Osteocyte (in vitro differentiated cells): ENCODE results near the gene MGLL. TPM values are rescaled to one million over a fixed set of nuclear protein-coding genes. Genes with fewer than 3 reads are reported as not detected.
"Not testable (repeated sequence)": the region's sequence is repeated elsewhere in the genome, so short reads cannot be mapped to it uniquely, and the experiment has no call there.

Experiments
- DNase-seq: peaks from one replicate; pipeline ENCODE4 v3.0.0; 2021; ENCODE audit warnings: mixed read lengths; ENCODE audit not compliant: unreplicated experiment; ENCODE audit errors: extremely low spot score
- H3K27ac Mint-ChIP-seq: one replicate; pipeline ENCODE4 v1.8.0; 2021; ENCODE audit warnings: mild to moderate bottlenecking, mixed read lengths; ENCODE audit not compliant: unreplicated experiment
- H3K27me3 Mint-ChIP-seq: one replicate; pipeline ENCODE4 v1.8.0; 2021; ENCODE audit warnings: mixed read lengths; ENCODE audit not compliant: unreplicated experiment
- H3K36me3 Mint-ChIP-seq: one replicate; pipeline ENCODE4 v1.8.0; 2021; ENCODE audit warnings: mixed read lengths; ENCODE audit not compliant: unreplicated experiment
- H3K4me1 Mint-ChIP-seq: one replicate; pipeline ENCODE4 v1.8.0; 2021; ENCODE audit warnings: mixed read lengths; ENCODE audit not compliant: unreplicated experiment
- H3K4me3 Mint-ChIP-seq: one replicate; pipeline ENCODE4 v1.8.0; 2021; ENCODE audit warnings: mild to moderate bottlenecking, moderate library complexity, mixed read lengths; ENCODE audit not compliant: unreplicated experiment
- H3K9me3 Mint-ChIP-seq: one replicate; pipeline ENCODE4 v1.8.0; 2021; ENCODE audit warnings: mixed read lengths; ENCODE audit not compliant: unreplicated experiment
- CTCF ChIP-seq: fragments of 200-600 bp; sonication (generic); IDR thresholded peaks from 2 replicates; pipeline ENCODE4 v1.5.0; 2021; ENCODE audit warnings: antibody characterized with exemption, mild to moderate bottlenecking, moderate library complexity
- total RNA-seq: library from RNA; stranded (reverse); gene quantifications from 2 replicates; pipeline ENCODE4 v1.2.1, GENCODE V29; 2021

The MGLL gene
- total RNA-seq, 1 donor from 2014 or later, result 112 TPM

GRCh38 chr3:127706785-127707351 lies 115.4 kb downstream of the MGLL start:
- Mint-ChIP-seq H3K9me3 (peaks cover 7% of the 10 kb centered on the region), H3K4me3 (no peak overlapping the region), H3K4me1 (peaks cover 48% of the 10 kb centered on the region), H3K36me3 (peaks cover 30% of the 10 kb centered on the region), H3K27ac (peak overlapping the region; percentile 70), H3K27me3 (no peaks in the 10 kb centered on the region)
- DNase-seq, result no peak
- no peak for TF ChIP-seq CTCF

- no peak for DNase-seq
- Mint-ChIP-seq H3K27ac (peak overlapping the region; percentile 70), H3K9me3 (peaks cover 7% of the 10 kb centered on the region), H3K36me3 (peaks cover 34% of the 10 kb centered on the region), H3K4me3 (no peak overlapping the region), H3K4me1 (peaks cover 51% of the 10 kb centered on the region), H3K27me3 (no peaks in the 10 kb centered on the region)
- TF ChIP-seq CTCF, result no peak
Observed at GRCh38 chr3:127706312-127706711, 116.0 kb downstream of the MGLL start.

GRCh38 chr3:127704840-127705239 lies 117.5 kb downstream of the MGLL start:
- not testable (repeated sequence) for H3K9me3 Mint-ChIP-seq, H3K27ac Mint-ChIP-seq, DNase-seq, H3K27me3 Mint-ChIP-seq, H3K4me3 Mint-ChIP-seq
- Mint-ChIP-seq H3K4me1 (peaks cover 53% of the 10 kb centered on the region), H3K36me3 (peaks cover 31% of the 10 kb centered on the region)

- Mint-ChIP-seq H3K27ac (peak overlapping the region; percentile 18), H3K4me3 (no peak overlapping the region), H3K9me3 (peaks cover 7% of the 10 kb centered on the region), H3K27me3 (no peaks in the 10 kb centered on the region), H3K36me3 (peaks cover 31% of the 10 kb centered on the region), H3K4me1 (peaks cover 61% of the 10 kb centered on the region)
- DNase-seq, result no peak
- TF ChIP-seq CTCF, result no peak
Observed at GRCh38 chr3:127702151-127702578, 120.2 kb downstream of the MGLL start.

GRCh38 chr3:127701280-127701911 lies 120.9 kb downstream of the MGLL start:
- Mint-ChIP-seq H3K27ac (peak overlapping the region; percentile 34), H3K9me3 (peaks cover 7% of the 10 kb centered on the region), H3K27me3 (no peaks in the 10 kb centered on the region), H3K4me1 (peaks cover 61% of the 10 kb centered on the region), H3K36me3 (peaks cover 31% of the 10 kb centered on the region), H3K4me3 (no peak overlapping the region)
- DNase-seq, result no peak
- no peak for TF ChIP-seq CTCF
